HEK293 (cell line): ENCODE results near the gene RCOR1.

Source experiments
- RBAK ChIP-seq: fragments of 450-650 bp; formaldehyde crosslinking; IDR thresholded peaks from 2 replicates; pipeline ENCODE4 v1.5.1; 2016; ENCODE audit warnings: missing biosample characterization, missing genetic modification characterization
- REPIN1 ChIP-seq: fragments of 450-650 bp; formaldehyde crosslinking; IDR thresholded peaks from 2 replicates; pipeline ENCODE4 v1.5.1; 2017; ENCODE audit warnings: missing biosample characterization, missing genetic modification characterization, low read depth
- ZFP3 ChIP-seq: fragments of 450-650 bp; formaldehyde crosslinking; IDR thresholded peaks from 2 replicates; pipeline ENCODE4 v1.5.1; 2016; ENCODE audit warnings: low read depth, missing biosample characterization, missing genetic modification characterization
- ZNF155 ChIP-seq: fragments of 450-650 bp; formaldehyde crosslinking; IDR thresholded peaks from 2 replicates; pipeline ENCODE4 v1.5.1; 2016; ENCODE audit warnings: missing biosample characterization, missing genetic modification characterization
- ZNF175 ChIP-seq: fragments of 450-650 bp; formaldehyde crosslinking; IDR thresholded peaks from 2 replicates; pipeline ENCODE4 v1.5.1; 2016; ENCODE audit warnings: missing biosample characterization, missing genetic modification characterization
- ZNF335 ChIP-seq: fragments of 450-650 bp; formaldehyde crosslinking; conservative IDR thresholded peaks from 2 replicates; pipeline ENCODE4 v1.5.1; 2016; ENCODE audit warnings: missing biosample characterization, missing genetic modification characterization
- ZNF366 ChIP-seq: fragments of 450-650 bp; formaldehyde crosslinking; conservative IDR thresholded peaks from 2 replicates; pipeline ENCODE4 v1.5.1; 2016; ENCODE audit warnings: missing biosample characterization, missing genetic modification characterization
- ZNF391 ChIP-seq: fragments of 450-650 bp; formaldehyde crosslinking; IDR thresholded peaks from 2 replicates; pipeline ENCODE4 v1.5.1; 2016; ENCODE audit warnings: low read depth, missing biosample characterization, missing genetic modification characterization, borderline replicate concordance
- ZNF433 ChIP-seq: fragments of 450-650 bp; formaldehyde crosslinking; IDR thresholded peaks from 2 replicates; pipeline ENCODE4 v1.5.1; 2016; ENCODE audit warnings: missing biosample characterization, missing genetic modification characterization, low read depth
- ZNF514 ChIP-seq: fragments of 450-650 bp; formaldehyde crosslinking; IDR thresholded peaks from 2 replicates; pipeline ENCODE4 v1.5.1; 2016; ENCODE audit warnings: missing biosample characterization, missing genetic modification characterization
- ZNF610 ChIP-seq: fragments of 450-650 bp; formaldehyde crosslinking; IDR thresholded peaks from 2 replicates; pipeline ENCODE4 v1.5.1; 2016; ENCODE audit warnings: missing biosample characterization, missing genetic modification characterization, borderline replicate concordance
- ZNF629 ChIP-seq: fragments of 450-650 bp; formaldehyde crosslinking; IDR thresholded peaks from 2 replicates; pipeline ENCODE4 v1.5.1; 2017; ENCODE audit warnings: missing biosample characterization, missing genetic modification characterization
- ZNF76 ChIP-seq: fragments of 450-650 bp; formaldehyde crosslinking; IDR thresholded peaks from 2 replicates; pipeline ENCODE4; 2016; ENCODE audit warnings: low read depth, missing biosample characterization, missing genetic modification characterization, borderline replicate concordance
- ZNF843 ChIP-seq: fragments of 450-650 bp; formaldehyde crosslinking; IDR thresholded peaks from 2 replicates; pipeline ENCODE4 v1.5.1; 2016; ENCODE audit warnings: missing biosample characterization, missing genetic modification characterization
- TF ChIP-seq, protein P1 (sequence below): fragments of 450-650 bp; formaldehyde crosslinking; IDR thresholded peaks from 2 replicates; pipeline ENCODE4 v1.5.1; 2016; ENCODE audit warnings: missing biosample characterization, missing genetic modification characterization, borderline replicate concordance
- TF ChIP-seq, protein P2 (sequence below): fragments of 450-650 bp; formaldehyde crosslinking; IDR thresholded peaks from 2 replicates; pipeline ENCODE4 v1.5.1; 2017; ENCODE audit warnings: missing biosample characterization, missing genetic modification characterization
- TF ChIP-seq, protein P3 (sequence below): fragments of 450-650 bp; formaldehyde crosslinking; conservative IDR thresholded peaks from 2 replicates; pipeline ENCODE4 v1.5.1; 2016; ENCODE audit warnings: low read depth, missing biosample characterization, missing genetic modification characterization
- TF ChIP-seq, protein P4 (sequence below): fragments of 450-650 bp; formaldehyde crosslinking; IDR thresholded peaks from 2 replicates; pipeline ENCODE4 v1.5.1; 2016; ENCODE audit warnings: missing biosample characterization, missing genetic modification characterization
- TF ChIP-seq, protein P5 (sequence below): fragments of 450-650 bp; formaldehyde crosslinking; IDR thresholded peaks from 2 replicates; pipeline ENCODE4 v1.5.1; 2016; ENCODE audit warnings: missing biosample characterization, missing genetic modification characterization
- TF ChIP-seq, protein P6 (sequence below): fragments of 450-650 bp; formaldehyde crosslinking; optimal IDR thresholded peaks from 2 replicates; pipeline ENCODE3; 2016; ENCODE audit warnings: missing biosample characterization, mild to moderate bottlenecking, missing genetic modification characterization
- TF ChIP-seq, protein P7 (sequence below): fragments of 450-650 bp; formaldehyde crosslinking; IDR thresholded peaks from 2 replicates; pipeline ENCODE4 v1.5.1; 2016; ENCODE audit warnings: missing biosample characterization, missing genetic modification characterization

RCOR1 gene

DNA sequence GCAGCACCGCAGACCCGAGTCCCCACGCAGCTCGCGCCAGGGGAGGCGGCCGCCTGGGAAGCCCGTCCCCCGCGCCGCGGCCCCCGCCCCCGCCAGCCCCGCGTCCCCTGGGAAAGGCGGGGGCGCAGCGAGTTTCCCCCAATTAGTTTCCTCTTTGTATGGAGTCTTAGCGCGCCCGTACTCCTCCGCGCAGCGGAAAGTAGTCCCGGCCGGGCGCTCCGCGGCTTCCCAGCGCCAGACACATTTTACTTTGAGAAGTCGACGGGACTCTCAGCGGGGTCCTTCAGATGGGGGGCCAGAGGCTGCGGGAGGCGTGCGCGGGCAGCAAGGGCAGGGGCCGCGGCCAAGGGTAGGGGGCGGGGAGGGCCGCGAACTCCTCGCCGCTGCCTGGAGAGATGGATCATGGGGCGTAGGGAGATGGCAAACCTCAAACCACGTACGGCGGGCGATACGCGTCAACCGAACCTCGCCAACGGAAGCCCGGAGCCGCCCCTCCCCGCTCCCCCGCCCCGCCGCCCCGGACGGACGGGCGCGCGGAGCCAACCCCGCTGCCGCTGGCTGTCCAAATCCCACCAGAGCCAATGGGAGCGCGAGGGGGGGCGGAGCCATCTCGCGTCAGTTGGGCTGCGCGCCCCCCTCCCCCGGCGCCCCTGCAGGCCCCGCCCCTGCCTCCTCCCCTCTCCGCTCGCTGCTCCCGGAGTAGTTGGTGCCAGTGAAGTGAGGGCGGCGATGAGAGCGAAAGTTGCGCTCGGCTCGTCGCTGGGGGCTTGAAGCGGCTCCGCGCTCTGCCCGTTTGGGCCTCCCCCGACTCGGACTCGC is at the start of gene RCOR1 (continued):
- TF ChIP-seq, protein P1, sequence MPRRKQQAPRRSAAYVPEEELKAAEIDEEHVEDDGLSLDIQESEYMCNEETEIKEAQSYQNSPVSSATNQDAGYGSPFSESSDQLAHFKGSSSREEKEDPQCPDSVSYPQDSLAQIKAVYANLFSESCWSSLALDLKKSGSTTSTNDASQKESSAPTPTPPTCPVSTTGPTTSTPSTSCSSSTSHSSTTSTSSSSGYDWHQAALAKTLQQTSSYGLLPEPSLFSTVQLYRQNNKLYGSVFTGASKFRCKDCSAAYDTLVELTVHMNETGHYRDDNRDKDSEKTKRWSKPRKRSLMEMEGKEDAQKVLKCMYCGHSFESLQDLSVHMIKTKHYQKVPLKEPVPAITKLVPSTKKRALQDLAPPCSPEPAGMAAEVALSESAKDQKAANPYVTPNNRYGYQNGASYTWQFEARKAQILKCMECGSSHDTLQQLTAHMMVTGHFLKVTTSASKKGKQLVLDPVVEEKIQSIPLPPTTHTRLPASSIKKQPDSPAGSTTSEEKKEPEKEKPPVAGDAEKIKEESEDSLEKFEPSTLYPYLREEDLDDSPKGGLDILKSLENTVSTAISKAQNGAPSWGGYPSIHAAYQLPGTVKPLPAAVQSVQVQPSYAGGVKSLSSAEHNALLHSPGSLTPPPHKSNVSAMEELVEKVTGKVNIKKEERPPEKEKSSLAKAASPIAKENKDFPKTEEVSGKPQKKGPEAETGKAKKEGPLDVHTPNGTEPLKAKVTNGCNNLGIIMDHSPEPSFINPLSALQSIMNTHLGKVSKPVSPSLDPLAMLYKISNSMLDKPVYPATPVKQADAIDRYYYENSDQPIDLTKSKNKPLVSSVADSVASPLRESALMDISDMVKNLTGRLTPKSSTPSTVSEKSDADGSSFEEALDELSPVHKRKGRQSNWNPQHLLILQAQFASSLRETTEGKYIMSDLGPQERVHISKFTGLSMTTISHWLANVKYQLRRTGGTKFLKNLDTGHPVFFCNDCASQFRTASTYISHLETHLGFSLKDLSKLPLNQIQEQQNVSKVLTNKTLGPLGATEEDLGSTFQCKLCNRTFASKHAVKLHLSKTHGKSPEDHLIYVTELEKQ (tag by site-specific recombination) = 0 out of 2 replicates have a peak, but pooled peaks have one; percentile 47
- TF ChIP-seq, protein P2, sequence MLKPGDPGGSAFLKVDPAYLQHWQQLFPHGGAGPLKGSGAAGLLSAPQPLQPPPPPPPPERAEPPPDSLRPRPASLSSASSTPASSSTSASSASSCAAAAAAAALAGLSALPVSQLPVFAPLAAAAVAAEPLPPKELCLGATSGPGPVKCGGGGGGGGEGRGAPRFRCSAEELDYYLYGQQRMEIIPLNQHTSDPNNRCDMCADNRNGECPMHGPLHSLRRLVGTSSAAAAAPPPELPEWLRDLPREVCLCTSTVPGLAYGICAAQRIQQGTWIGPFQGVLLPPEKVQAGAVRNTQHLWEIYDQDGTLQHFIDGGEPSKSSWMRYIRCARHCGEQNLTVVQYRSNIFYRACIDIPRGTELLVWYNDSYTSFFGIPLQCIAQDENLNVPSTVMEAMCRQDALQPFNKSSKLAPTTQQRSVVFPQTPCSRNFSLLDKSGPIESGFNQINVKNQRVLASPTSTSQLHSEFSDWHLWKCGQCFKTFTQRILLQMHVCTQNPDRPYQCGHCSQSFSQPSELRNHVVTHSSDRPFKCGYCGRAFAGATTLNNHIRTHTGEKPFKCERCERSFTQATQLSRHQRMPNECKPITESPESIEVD (tag by site-specific recombination) = 0 out of 2 replicates have a peak, but pooled peaks have one; percentile 28
- TF ChIP-seq ZNF391 (tag by site-specific recombination) = peak; percentile 80; the same call in 1 of the 2 replicates
- TF ChIP-seq ZNF843 (tag by site-specific recombination) = peak; percentile 70
- TF ChIP-seq ZNF76 (tag by site-specific recombination) = peak; percentile 87; the same call in 1 of the 2 replicates
- TF ChIP-seq, protein P3, sequence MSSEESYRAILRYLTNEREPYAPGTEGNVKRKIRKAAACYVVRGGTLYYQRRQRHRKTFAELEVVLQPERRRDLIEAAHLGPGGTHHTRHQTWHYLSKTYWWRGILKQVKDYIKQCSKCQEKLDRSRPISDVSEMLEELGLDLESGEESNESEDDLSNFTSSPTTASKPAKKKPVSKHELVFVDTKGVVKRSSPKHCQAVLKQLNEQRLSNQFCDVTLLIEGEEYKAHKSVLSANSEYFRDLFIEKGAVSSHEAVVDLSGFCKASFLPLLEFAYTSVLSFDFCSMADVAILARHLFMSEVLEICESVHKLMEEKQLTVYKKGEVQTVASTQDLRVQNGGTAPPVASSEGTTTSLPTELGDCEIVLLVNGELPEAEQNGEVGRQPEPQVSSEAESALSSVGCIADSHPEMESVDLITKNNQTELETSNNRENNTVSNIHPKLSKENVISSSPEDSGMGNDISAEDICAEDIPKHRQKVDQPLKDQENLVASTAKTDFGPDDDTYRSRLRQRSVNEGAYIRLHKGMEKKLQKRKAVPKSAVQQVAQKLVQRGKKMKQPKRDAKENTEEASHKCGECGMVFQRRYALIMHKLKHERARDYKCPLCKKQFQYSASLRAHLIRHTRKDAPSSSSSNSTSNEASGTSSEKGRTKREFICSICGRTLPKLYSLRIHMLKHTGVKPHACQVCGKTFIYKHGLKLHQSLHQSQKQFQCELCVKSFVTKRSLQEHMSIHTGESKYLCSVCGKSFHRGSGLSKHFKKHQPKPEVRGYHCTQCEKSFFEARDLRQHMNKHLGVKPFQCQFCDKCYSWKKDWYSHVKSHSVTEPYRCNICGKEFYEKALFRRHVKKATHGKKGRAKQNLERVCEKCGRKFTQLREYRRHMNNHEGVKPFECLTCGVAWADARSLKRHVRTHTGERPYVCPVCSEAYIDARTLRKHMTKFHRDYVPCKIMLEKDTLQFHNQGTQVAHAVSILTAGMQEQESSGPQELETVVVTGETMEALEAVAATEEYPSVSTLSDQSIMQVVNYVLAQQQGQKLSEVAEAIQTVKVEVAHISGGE (tag by site-specific recombination) = peak; percentile 50; the same call in 1 of the 2 replicates
- TF ChIP-seq ZNF433 (tag by site-specific recombination) = no peak
- TF ChIP-seq ZNF629 (tag by site-specific recombination) = peak; percentile 81; the same call in 1 of the 2 replicates
- no peak for TF ChIP-seq ZNF514 (tag by site-specific recombination)
- TF ChIP-seq ZFP3 (tag by site-specific recombination) = peak; percentile 52; the same call in 1 of the 2 replicates
- peak; percentile 80; the same call in 1 of the 2 replicates for TF ChIP-seq ZNF610 (tag by site-specific recombination)
- TF ChIP-seq, protein P4, sequence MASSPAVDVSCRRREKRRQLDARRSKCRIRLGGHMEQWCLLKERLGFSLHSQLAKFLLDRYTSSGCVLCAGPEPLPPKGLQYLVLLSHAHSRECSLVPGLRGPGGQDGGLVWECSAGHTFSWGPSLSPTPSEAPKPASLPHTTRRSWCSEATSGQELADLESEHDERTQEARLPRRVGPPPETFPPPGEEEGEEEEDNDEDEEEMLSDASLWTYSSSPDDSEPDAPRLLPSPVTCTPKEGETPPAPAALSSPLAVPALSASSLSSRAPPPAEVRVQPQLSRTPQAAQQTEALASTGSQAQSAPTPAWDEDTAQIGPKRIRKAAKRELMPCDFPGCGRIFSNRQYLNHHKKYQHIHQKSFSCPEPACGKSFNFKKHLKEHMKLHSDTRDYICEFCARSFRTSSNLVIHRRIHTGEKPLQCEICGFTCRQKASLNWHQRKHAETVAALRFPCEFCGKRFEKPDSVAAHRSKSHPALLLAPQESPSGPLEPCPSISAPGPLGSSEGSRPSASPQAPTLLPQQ = peak; percentile 80
- peak; percentile 57 for TF ChIP-seq ZNF335 (tag by site-specific recombination)
- TF ChIP-seq ZNF155 (tag by site-specific recombination) = no peak
- TF ChIP-seq, protein P5, sequence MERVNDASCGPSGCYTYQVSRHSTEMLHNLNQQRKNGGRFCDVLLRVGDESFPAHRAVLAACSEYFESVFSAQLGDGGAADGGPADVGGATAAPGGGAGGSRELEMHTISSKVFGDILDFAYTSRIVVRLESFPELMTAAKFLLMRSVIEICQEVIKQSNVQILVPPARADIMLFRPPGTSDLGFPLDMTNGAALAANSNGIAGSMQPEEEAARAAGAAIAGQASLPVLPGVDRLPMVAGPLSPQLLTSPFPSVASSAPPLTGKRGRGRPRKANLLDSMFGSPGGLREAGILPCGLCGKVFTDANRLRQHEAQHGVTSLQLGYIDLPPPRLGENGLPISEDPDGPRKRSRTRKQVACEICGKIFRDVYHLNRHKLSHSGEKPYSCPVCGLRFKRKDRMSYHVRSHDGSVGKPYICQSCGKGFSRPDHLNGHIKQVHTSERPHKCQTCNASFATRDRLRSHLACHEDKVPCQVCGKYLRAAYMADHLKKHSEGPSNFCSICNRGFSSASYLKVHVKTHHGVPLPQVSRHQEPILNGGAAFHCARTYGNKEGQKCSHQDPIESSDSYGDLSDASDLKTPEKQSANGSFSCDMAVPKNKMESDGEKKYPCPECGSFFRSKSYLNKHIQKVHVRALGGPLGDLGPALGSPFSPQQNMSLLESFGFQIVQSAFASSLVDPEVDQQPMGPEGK = peak; percentile 97
- TF ChIP-seq, protein P6, sequence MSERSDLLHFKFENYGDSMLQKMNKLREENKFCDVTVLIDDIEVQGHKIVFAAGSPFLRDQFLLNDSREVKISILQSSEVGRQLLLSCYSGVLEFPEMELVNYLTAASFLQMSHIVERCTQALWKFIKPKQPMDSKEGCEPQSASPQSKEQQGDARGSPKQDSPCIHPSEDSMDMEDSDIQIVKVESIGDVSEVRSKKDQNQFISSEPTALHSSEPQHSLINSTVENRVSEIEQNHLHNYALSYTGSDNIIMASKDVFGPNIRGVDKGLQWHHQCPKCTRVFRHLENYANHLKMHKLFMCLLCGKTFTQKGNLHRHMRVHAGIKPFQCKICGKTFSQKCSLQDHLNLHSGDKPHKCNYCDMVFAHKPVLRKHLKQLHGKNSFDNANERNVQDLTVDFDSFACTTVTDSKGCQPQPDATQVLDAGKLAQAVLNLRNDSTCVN (tag by site-specific recombination) = peak; percentile 84
- TF ChIP-seq ZNF366 = peak; percentile 77
- TF ChIP-seq REPIN1 (tag by site-specific recombination) = 0 out of 2 replicates have a peak, but pooled peaks have one; percentile 28
- TF ChIP-seq ZNF175 (tag by site-specific recombination) = no peak
- TF ChIP-seq, protein P7, sequence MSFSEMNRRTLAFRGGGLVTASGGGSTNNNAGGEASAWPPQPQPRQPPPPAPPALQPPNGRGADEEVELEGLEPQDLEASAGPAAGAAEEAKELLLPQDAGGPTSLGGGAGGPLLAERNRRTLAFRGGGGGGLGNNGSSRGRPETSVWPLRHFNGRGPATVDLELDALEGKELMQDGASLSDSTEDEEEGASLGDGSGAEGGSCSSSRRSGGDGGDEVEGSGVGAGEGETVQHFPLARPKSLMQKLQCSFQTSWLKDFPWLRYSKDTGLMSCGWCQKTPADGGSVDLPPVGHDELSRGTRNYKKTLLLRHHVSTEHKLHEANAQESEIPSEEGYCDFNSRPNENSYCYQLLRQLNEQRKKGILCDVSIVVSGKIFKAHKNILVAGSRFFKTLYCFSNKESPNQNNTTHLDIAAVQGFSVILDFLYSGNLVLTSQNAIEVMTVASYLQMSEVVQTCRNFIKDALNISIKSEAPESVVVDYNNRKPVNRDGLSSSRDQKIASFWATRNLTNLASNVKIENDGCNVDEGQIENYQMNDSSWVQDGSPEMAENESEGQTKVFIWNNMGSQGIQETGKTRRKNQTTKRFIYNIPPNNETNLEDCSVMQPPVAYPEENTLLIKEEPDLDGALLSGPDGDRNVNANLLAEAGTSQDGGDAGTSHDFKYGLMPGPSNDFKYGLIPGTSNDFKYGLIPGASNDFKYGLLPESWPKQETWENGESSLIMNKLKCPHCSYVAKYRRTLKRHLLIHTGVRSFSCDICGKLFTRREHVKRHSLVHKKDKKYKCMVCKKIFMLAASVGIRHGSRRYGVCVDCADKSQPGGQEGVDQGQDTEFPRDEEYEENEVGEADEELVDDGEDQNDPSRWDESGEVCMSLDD (tag by site-specific recombination) = peak; percentile 94
- no peak for TF ChIP-seq RBAK (tag by site-specific recombination)
